ENCODE measurements around the gene RPL9. TPM values are rescaled to one million over a fixed set of nuclear protein-coding genes. Genes with fewer than 3 reads are reported as not detected.

RPL9 gene
- total RNA-seq, 1 experiment from 2014 or later, result 1,657 TPM

DNA sequence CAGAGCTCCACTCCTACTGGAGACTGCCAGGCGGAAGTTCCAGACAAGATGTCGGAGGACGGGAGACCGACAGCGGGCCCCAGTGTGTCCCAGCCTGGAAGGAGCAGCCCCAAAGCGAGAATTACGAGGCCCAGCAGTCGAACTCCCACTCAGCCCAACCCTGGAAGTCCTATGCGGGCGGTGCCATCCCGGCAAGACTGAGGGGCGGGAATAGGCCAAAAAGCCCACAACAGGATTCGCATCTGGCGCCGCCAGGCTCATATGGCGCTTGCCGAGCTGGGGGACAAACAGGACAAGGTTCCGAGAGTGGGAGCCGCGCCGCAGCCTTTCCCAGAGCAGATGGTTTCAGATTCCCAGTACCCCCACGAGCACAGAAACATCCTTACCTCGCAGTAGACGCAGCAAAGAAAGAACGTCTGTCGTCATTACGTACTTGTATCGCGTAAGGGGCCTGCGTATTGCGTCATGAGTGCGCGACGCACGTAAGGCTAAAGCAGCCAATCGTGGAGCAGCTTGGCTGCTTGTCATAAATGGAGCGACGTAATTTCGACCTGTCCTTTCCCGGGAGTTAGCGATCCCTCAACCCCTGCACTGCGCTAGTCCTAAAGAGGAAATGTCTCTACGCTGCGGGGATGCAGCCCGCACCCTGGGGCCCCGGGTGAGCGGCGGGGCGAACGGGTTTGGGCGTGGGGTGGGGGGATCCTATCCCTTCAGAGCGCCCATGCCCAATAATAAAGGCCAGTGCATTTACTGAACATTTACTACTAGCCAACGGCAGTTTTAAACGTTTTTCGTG, at the start of gene RPL9, which contains the start of gene LIAS (continued):
- TF ChIP-seq, protein P1, sequence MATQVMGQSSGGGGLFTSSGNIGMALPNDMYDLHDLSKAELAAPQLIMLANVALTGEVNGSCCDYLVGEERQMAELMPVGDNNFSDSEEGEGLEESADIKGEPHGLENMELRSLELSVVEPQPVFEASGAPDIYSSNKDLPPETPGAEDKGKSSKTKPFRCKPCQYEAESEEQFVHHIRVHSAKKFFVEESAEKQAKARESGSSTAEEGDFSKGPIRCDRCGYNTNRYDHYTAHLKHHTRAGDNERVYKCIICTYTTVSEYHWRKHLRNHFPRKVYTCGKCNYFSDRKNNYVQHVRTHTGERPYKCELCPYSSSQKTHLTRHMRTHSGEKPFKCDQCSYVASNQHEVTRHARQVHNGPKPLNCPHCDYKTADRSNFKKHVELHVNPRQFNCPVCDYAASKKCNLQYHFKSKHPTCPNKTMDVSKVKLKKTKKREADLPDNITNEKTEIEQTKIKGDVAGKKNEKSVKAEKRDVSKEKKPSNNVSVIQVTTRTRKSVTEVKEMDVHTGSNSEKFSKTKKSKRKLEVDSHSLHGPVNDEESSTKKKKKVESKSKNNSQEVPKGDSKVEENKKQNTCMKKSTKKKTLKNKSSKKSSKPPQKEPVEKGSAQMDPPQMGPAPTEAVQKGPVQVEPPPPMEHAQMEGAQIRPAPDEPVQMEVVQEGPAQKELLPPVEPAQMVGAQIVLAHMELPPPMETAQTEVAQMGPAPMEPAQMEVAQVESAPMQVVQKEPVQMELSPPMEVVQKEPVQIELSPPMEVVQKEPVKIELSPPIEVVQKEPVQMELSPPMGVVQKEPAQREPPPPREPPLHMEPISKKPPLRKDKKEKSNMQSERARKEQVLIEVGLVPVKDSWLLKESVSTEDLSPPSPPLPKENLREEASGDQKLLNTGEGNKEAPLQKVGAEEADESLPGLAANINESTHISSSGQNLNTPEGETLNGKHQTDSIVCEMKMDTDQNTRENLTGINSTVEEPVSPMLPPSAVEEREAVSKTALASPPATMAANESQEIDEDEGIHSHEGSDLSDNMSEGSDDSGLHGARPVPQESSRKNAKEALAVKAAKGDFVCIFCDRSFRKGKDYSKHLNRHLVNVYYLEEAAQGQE (IDR thresholded peaks at IDR 0.05; ENCODE audit: low read depth), result no peak
- TF ChIP-seq SP1 (IDR thresholded peaks at IDR 0.05; ENCODE audit: low read depth) (peak; percentile 98), ELF1 (IDR thresholded peaks at IDR 0.05; ENCODE audit: borderline replicate concordance, low read depth) (no peak), YY1 (IDR thresholded peaks at IDR 0.05; ENCODE audit: extremely low read depth, insufficient replicate concordance, low read depth, low read length) (peak; percentile 42)
- TF ChIP-seq, protein P2, sequence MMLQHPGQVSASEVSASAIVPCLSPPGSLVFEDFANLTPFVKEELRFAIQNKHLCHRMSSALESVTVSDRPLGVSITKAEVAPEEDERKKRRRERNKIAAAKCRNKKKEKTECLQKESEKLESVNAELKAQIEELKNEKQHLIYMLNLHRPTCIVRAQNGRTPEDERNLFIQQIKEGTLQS (IDR thresholded peaks at IDR 0.05), result no peak
- TF ChIP-seq, protein P3, sequence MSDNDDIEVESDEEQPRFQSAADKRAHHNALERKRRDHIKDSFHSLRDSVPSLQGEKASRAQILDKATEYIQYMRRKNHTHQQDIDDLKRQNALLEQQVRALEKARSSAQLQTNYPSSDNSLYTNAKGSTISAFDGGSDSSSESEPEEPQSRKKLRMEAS (IDR thresholded peaks at IDR 0.05), result peak; percentile 90

DNA sequence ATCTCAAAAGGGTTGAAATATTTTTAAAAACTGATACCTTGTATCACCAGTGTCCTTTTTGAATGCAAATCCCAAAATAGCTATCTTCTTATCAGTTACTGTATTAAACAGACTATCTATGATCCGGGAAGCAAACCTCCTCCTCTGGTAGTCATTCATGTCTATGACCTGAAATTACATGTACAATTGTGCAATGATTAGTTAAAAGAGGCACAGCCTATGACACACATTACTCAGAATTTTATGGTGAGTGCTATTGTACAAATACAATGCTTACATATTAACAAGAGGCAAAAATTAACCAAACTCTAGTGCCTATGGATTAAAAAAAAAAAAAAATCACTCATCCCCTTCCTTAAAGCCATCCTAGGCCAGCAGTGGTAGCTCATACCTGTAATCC, 46.9 kb upstream of the RPL9 start:
- no peaks in the 10 kb centered on the region for H3K9me3 ChIP-seq (ENCODE audit: control insufficient read depth in 1 of 2, insufficient read depth in 1 of 2, low read depth in 1 of 2, low read length in 2 of 2)
- POLR2A ChIA-PET, result no interaction called here
- no peaks in the 10 kb centered on the region for H3K79me2 ChIP-seq (ENCODE audit: insufficient read depth, low read length)
- CTCF ChIA-PET, result no interaction called here
- H3K27me3 ChIP-seq (ENCODE audit: insufficient read depth, low read length), result no peaks in the 10 kb centered on the region
- intact Hi-C loops (cut with micrococcal nuclease), result no loop called here
- RAD21 ChIA-PET (ENCODE audit: low non-redundant PET in 1 of 2, low total read pairs in 2 of 2, uncharacterized antibody in 2 of 2, unreplicated experiment in 2 of 2), result no interaction called here
- peaks cover 64 to 67% of the 10 kb centered on the region in 2 experiments for H3K36me3 ChIP-seq (ENCODE audit: control insufficient read depth in 1 of 2, insufficient read depth in 2 of 2, low read length in 2 of 2)
- no peaks in the 10 kb centered on the region for H4K20me1 ChIP-seq (ENCODE audit: insufficient read depth)
- no peaks in the 10 kb centered on the region for H3K9me2 ChIP-seq (ENCODE audit: insufficient read depth)
- TF ChIP-seq POLR2A (IDR thresholded peaks at IDR 0.05; ENCODE audit: borderline replicate concordance, extremely low read depth, insufficient read depth, insufficient read length) (no peak), POLR2AphosphoS5 (IDR thresholded peaks at IDR 0.05; ENCODE audit: low read depth, low read length) (no peak), YY1 (IDR thresholded peaks at IDR 0.05; ENCODE audit: extremely low read depth, insufficient replicate concordance, low read depth, low read length) (no peak), ELF1 (IDR thresholded peaks at IDR 0.05; ENCODE audit: borderline replicate concordance, low read depth) (no peak), EZH2 (IDR thresholded peaks at IDR 0.05) (no peak), SIN3A (IDR thresholded peaks at IDR 0.05; ENCODE audit: low read depth) (no peak), TCF7L2 (IDR thresholded peaks at IDR 0.05; ENCODE audit: borderline replicate concordance, extremely low read depth, insufficient read depth, insufficient read length) (no peak)
- TF ChIP-seq, protein P2 (IDR thresholded peaks at IDR 0.05), result no peak
- TF ChIP-seq, protein P4, sequence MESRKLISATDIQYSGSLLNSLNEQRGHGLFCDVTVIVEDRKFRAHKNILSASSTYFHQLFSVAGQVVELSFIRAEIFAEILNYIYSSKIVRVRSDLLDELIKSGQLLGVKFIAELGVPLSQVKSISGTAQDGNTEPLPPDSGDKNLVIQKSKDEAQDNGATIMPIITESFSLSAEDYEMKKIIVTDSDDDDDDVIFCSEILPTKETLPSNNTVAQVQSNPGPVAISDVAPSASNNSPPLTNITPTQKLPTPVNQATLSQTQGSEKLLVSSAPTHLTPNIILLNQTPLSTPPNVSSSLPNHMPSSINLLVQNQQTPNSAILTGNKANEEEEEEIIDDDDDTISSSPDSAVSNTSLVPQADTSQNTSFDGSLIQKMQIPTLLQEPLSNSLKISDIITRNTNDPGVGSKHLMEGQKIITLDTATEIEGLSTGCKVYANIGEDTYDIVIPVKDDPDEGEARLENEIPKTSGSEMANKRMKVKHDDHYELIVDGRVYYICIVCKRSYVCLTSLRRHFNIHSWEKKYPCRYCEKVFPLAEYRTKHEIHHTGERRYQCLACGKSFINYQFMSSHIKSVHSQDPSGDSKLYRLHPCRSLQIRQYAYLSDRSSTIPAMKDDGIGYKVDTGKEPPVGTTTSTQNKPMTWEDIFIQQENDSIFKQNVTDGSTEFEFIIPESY (IDR thresholded peaks at IDR 0.05; ENCODE audit: extremely low read depth, insufficient replicate concordance, low read length), result no peak
- no peak overlapping the region for H2AFZ ChIP-seq (ENCODE audit: low read depth, low read length, poor library complexity, severe bottlenecking)
- ATAC-seq, result no peak
- DNase-seq (ENCODE audit: low read depth, low spot score), result no peak
- no peaks in the 10 kb centered on the region; a peak in 1 of 4 replicates for H3K4me1 ChIP-seq (ENCODE audit: control insufficient read depth in 1 of 2, insufficient read depth in 2 of 2, low read length in 2 of 2)
- no TSS peak for BruUV-seq (replicated peaks)
- no peak overlapping the region for H3K27ac ChIP-seq (ENCODE audit: low read depth, low read length)
- H3K4me3 ChIP-seq (replicated peaks in 1 of 2; ENCODE audit: low read depth in 1 of 2, low read length in 2 of 2), result no peak overlapping the region
- H3K9ac ChIP-seq (ENCODE audit: low read length), result no peak overlapping the region
- H3K4me2 ChIP-seq (ENCODE audit: low read length), result no peak overlapping the region

Data from HCT116 (cell line).